HL-60 (cell line): ENCODE results near the gene GNAQ.
"Not testable (repeated sequence)": the region's sequence is repeated elsewhere in the genome, so short reads cannot be mapped to it uniquely, and the experiment has no call there.

Experiments
- DNase-seq, 2 experiments: peaks; one replicate each; pipeline ENCODE4 v3.0.0-alpha.2; 2010 to 2020; ENCODE audit warnings: low read depth in 1 of 2, low spot score in 1 of 2
- H3K27ac ChIP-seq: fragments of 250-450 bp; sonication (Bioruptor Pico); replicated peaks from 2 replicates; pipeline ENCODE4 v1.5.1; 2020; ENCODE audit warnings: mild to moderate bottlenecking, moderate library complexity
- H3K27me3 ChIP-seq: fragments of 250-450 bp; sonication (Bioruptor Pico); 2 replicates; pipeline ENCODE4 v1.5.1; 2021; ENCODE audit warnings: mild to moderate bottlenecking, moderate library complexity; ENCODE audit not compliant: insufficient read depth, poor library complexity, severe bottlenecking
- H3K4me3 ChIP-seq: replicated peaks from 2 replicates; pipeline ENCODE4 v1.5.1; 2011; ENCODE audit warnings: mild to moderate bottlenecking, control low read depth, low read length; ENCODE audit not compliant: insufficient read depth
- CTCF ChIP-seq: IDR thresholded peaks from one replicate; pipeline ENCODE4 v1.5.1; 2011; ENCODE audit warnings: low read length, control low read depth, inconsistent platforms; ENCODE audit not compliant: insufficient read depth
- GABPA ChIP-seq: IDR thresholded peaks from 2 replicates; pipeline ENCODE4 v1.6.1; 2012; ENCODE audit warnings: low read depth
- POLR2AphosphoS5 ChIP-seq: IDR thresholded peaks from 2 replicates; pipeline ENCODE4 v1.6.1; 2012; ENCODE audit warnings: low read depth
- REST ChIP-seq: IDR thresholded peaks from 2 replicates; pipeline ENCODE4 v1.6.1; 2012; ENCODE audit warnings: low read depth; ENCODE audit not compliant: insufficient replicate concordance
- SPI1 ChIP-seq: IDR thresholded peaks from 2 replicates; pipeline ENCODE4 v1.6.1; 2012; ENCODE audit warnings: low read depth, mild to moderate bottlenecking, borderline replicate concordance

Gene GNAQ

GRCh38 chr9:77725046-77725694, 306.4 kb downstream of the GNAQ start:
- H3K4me3 ChIP-seq, result no peak overlapping the region
- TF ChIP-seq POLR2AphosphoS5 (no peak), GABPA (no peak), REST (no peak), SPI1 (no peak), CTCF (no peak)
- no peaks in the 10 kb centered on the region for H3K27me3 ChIP-seq
- DNase-seq, result no peak
- no peak overlapping the region for H3K27ac ChIP-seq

DNA sequence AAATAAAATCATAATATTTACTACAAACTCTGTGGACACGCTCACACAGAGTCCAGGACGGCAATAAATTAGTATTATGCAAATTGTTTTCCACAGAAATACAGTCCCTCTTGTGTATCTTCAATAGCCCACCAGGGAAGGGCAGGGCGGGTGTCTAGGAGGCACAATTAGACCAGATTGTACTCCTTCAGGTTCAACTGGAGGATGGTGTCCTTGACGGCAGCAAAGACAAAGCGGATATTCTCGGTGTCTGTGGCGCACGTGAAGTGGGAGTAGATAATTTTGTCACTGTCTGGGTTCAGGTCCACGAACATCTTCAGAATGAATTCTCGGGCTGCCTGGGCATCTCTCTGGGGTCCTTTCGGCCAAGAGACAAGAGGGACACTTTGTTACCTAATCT, 310.5 kb downstream of the GNAQ start:
- DNase-seq, H3K27me3 ChIP-seq, H3K4me3 ChIP-seq, H3K27ac ChIP-seq: not testable (repeated sequence)

GRCh38 chr9:77719321-77719720, 312.3 kb downstream of the GNAQ start:
- H3K4me3 ChIP-seq, result no peak overlapping the region
- TF ChIP-seq POLR2AphosphoS5 (no peak), REST (no peak), GABPA (no peak), CTCF (no peak), SPI1 (no peak)
- no peaks in the 10 kb centered on the region for H3K27me3 ChIP-seq
- no peak overlapping the region for H3K27ac ChIP-seq
- DNase-seq, result no peak

- H3K27me3 ChIP-seq, H3K27ac ChIP-seq, DNase-seq: not testable (repeated sequence)
Measured at GRCh38 chr9:77718298-77718640, 313.3 kb downstream of the GNAQ start.

DNA sequence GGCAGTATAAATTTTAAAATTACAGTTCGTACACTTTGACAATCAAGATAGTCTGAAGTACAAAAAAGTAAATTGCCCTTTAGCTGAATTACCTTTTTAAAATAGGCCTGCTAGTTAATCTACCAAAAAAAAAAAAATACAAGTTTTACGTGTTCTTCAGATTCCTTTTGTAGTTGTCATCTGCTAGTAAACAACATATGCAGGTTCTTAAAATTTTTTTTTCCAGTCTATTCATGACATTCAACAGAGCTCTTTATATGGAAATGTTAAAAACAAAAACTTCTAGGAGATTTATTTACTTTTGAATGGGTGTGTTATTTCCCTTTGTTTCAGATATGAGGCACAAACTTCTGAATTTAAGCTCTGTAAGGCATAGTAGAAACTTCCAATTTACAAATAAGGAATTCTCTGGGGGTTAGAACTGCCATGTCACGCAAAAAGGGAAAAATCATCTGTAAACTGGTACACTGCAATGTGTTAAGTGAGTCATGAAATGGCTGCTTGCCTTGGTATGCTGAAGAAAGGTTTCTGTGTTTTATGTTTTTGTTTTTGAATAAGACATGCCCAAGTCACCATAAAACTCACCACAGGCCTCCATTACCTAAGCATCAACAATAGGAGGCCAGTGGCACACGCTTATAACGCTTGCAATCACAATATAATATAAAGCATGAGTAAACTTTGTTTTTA, 313.9 kb downstream of the GNAQ start:
- H3K27me3 ChIP-seq, H3K4me3 ChIP-seq, H3K27ac ChIP-seq, DNase-seq: not testable (repeated sequence)

More at GRCh38 chr9:77718298-77718640, 313.3 kb downstream of the GNAQ start:
- H3K4me3 ChIP-seq, result not testable (repeated sequence)
